K562 (cell line): ENCODE data around the gene NFYC. TPM values are rescaled to one million over a fixed set of nuclear protein-coding genes. Genes with fewer than 3 reads are reported as not detected.

Experiments used
- CGGBP1 ChIP-seq: fragments of 250-450 bp; sonication (Bioruptor Pico); IDR thresholded peaks from 2 replicates; pipeline ENCODE4 v1.9.0; 2021; ENCODE audit warnings: mild to moderate bottlenecking
- CREB3 ChIP-seq: fragments of 450-650 bp; conservative IDR thresholded peaks from 2 replicates; pipeline ENCODE4 v1.6.1; 2016; ENCODE audit warnings: missing genetic modification characterization, low read depth, mild to moderate bottlenecking, missing compliant biosample characterization, moderate library complexity
- FUS ChIP-seq: fragments of 200-400 bp; formaldehyde crosslinking; optimal IDR thresholded peaks from 2 replicates; pipeline ENCODE3; 2017; ENCODE audit warnings: low read depth, low read length
- HINFP ChIP-seq: fragments of 450-650 bp; conservative IDR thresholded peaks from 2 replicates; pipeline ENCODE4 v1.6.1; 2016; ENCODE audit warnings: missing genetic modification characterization, low read depth, mild to moderate bottlenecking, control low read depth, missing compliant biosample characterization
- HSF4 ChIP-seq: fragments of 250-450 bp; sonication (Bioruptor Pico); IDR thresholded peaks from 2 replicates; pipeline ENCODE4 v2.1.2; 2022; ENCODE audit warnings: mild to moderate bottlenecking, moderate library complexity, borderline replicate concordance
- IRF1 ChIP-seq: sonication (generic); formaldehyde crosslinking; IDR thresholded peaks from 2 replicates; pipeline ENCODE4 v1.8.0; 2022; ENCODE audit warnings: missing genetic modification reagents, mild to moderate bottlenecking, borderline replicate concordance
- KHSRP ChIP-seq: fragments of 450-650 bp; IDR thresholded peaks from 2 replicates; pipeline ENCODE4 v1.6.1; 2017
- MAZ ChIP-seq, 2 experiments: fragments of 450-650 bp in 1 of 2; sonication (generic) in 1 of 2; formaldehyde crosslinking; IDR thresholded peaks in 1 of 2; conservative IDR thresholded peaks in 1 of 2; 2 replicates each; pipeline versions ENCODE4 v1.4.0 to v1.5.0; 2020; ENCODE audit warnings: mild to moderate bottlenecking in 1 of 2, missing genetic modification reagents in 1 of 2
- MCM5 ChIP-seq: fragments of 450-650 bp; IDR thresholded peaks from 2 replicates; pipeline ENCODE4 v1.6.1; 2016; ENCODE audit warnings: low read depth
- NBN ChIP-seq: fragments of 450-650 bp; IDR thresholded peaks from 2 replicates; pipeline ENCODE4 v1.6.1; 2016; ENCODE audit warnings: low read depth, mild to moderate bottlenecking
- POLR3G ChIP-seq: IDR thresholded peaks from 2 replicates; pipeline ENCODE4 v1.6.1; 2011; ENCODE audit not compliant: insufficient read length, insufficient replicate concordance; ENCODE audit errors: extremely low read depth
- RBM25 ChIP-seq: fragments of 200-400 bp; formaldehyde crosslinking; IDR thresholded peaks from 2 replicates; pipeline ENCODE4 v1.6.1; 2018; ENCODE audit warnings: low read length, low read depth, moderate library complexity; ENCODE audit not compliant: severe bottlenecking
- SMARCE1 ChIP-seq: fragments of 450-650 bp; IDR thresholded peaks from 2 replicates; pipeline ENCODE4 v1.7.1; 2016; ENCODE audit warnings: mild to moderate bottlenecking
- TGIF2 ChIP-seq: sonication (generic); formaldehyde crosslinking; IDR thresholded peaks from 2 replicates; pipeline ENCODE4 v1.8.1; 2022; ENCODE audit warnings: mild to moderate bottlenecking, missing genetic modification reagents, moderate library complexity
- ZBTB17 ChIP-seq: fragments of 450-650 bp; formaldehyde crosslinking; IDR thresholded peaks from 2 replicates; pipeline ENCODE4 v1.4.0; 2020; ENCODE audit warnings: mild to moderate bottlenecking
- ZBTB5 ChIP-seq: fragments of 450-650 bp; IDR thresholded peaks from 2 replicates; pipeline ENCODE4 v1.6.1; 2017; ENCODE audit warnings: antibody characterized with exemption
- ZNF75A ChIP-seq: fragments of 450-650 bp; formaldehyde crosslinking; IDR thresholded peaks from 2 replicates; pipeline ENCODE4 v1.4.0; 2020; ENCODE audit warnings: mild to moderate bottlenecking
- polyA plus RNA-seq, 8 experiments: library from polyadenylated mRNA; depleted of rRNA in 4 of 8; stranded (reverse) in 5 of 8; unstranded in 3 of 8; fragments of >200 nt; fragmentation: Nextera tagmentation in 2 of 8; fragmentation: Illumina TruSeq in 1 of 8; extraction: Ambion mirVana in 2 of 8; extraction: Trizol in 1 of 8; gene quantifications; 2 replicates each; pipeline versions ENCODE4 v1.2.1 to v1.2.3, GENCODE V29; 2011 to 2014; ENCODE audit warnings: inconsistent platforms in 1 of 8, missing spikeins in 1 of 8
- total RNA-seq, 7 experiments: library from RNA; depleted of rRNA in 6 of 7; stranded (reverse); fragments of >200 nt in 6 of 7; fragmentation: Illumina TruSeq in 2 of 7; extraction: Trizol in 2 of 7; gene quantifications; 2 replicates each; pipeline versions ENCODE4 v1.2.1 to v1.2.3, GENCODE V29; 2011 to 2021; ENCODE audit warnings: low replicate concordance in 1 of 7
- TF ChIP-seq, protein P1 (sequence below): fragments of 450-650 bp; IDR thresholded peaks from 2 replicates; pipeline ENCODE4 v1.6.1; 2016; ENCODE audit warnings: low read depth, mild to moderate bottlenecking, moderate library complexity
- TF ChIP-seq, protein P2 (sequence below): fragments of 250-450 bp; sonication (Bioruptor Pico); IDR thresholded peaks from 2 replicates; pipeline ENCODE4 v1.8.0; 2022; ENCODE audit warnings: inconsistent platforms
- TF ChIP-seq, protein P3 (sequence below): sonication (generic); IDR thresholded peaks from 2 replicates; pipeline ENCODE4 v1.6.1; 2016

The NFYC gene
- total and polyA plus RNA-seq, 9 of the 15 experiments (the other 6 are each of a cell fraction or from before 2014, with no cell fraction given) = 4.8 to 59.8 (median 41.1) TPM

- no peak for TF ChIP-seq ZBTB5
- 0 out of 2 replicates have a peak, but pooled peaks have one; percentile 32 for TF ChIP-seq HINFP (tag)
- no peak for TF ChIP-seq KHSRP
- TF ChIP-seq RBM25 = no peak
- TF ChIP-seq MAZ (CRISPR knock-in tag; conservative IDR thresholded peaks at IDR 0.05 in 1 of 2, IDR thresholded peaks at IDR 0.05 in 1 of 2) = peak; percentile 51 to 69; a peak in 3 of 4 replicates
- 0 out of 2 replicates have a peak, but pooled peaks have one; percentile 34 for TF ChIP-seq CREB3 (tag)
- TF ChIP-seq POLR3G = no peak
- no peak for TF ChIP-seq HSF4 (CRISPR knock-in tag)
- TF ChIP-seq SMARCE1 = no peak
- TF ChIP-seq NBN = no peak
- TF ChIP-seq FUS = no peak
- TF ChIP-seq ZNF75A (CRISPR knock-in tag) = no peak
- no peak for TF ChIP-seq CGGBP1
- TF ChIP-seq TGIF2 = no peak
- TF ChIP-seq IRF1 (CRISPR knock-in tag) = no peak
- TF ChIP-seq, protein P1, sequence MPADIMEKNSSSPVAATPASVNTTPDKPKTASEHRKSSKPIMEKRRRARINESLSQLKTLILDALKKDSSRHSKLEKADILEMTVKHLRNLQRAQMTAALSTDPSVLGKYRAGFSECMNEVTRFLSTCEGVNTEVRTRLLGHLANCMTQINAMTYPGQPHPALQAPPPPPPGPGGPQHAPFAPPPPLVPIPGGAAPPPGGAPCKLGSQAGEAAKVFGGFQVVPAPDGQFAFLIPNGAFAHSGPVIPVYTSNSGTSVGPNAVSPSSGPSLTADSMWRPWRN = no peak
- no peak for TF ChIP-seq ZBTB17 (CRISPR knock-in tag)
- TF ChIP-seq, protein P2, sequence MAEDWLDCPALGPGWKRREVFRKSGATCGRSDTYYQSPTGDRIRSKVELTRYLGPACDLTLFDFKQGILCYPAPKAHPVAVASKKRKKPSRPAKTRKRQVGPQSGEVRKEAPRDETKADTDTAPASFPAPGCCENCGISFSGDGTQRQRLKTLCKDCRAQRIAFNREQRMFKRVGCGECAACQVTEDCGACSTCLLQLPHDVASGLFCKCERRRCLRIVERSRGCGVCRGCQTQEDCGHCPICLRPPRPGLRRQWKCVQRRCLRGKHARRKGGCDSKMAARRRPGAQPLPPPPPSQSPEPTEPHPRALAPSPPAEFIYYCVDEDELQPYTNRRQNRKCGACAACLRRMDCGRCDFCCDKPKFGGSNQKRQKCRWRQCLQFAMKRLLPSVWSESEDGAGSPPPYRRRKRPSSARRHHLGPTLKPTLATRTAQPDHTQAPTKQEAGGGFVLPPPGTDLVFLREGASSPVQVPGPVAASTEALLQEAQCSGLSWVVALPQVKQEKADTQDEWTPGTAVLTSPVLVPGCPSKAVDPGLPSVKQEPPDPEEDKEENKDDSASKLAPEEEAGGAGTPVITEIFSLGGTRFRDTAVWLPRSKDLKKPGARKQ (CRISPR knock-in tag) = no peak
- TF ChIP-seq, protein P3, sequence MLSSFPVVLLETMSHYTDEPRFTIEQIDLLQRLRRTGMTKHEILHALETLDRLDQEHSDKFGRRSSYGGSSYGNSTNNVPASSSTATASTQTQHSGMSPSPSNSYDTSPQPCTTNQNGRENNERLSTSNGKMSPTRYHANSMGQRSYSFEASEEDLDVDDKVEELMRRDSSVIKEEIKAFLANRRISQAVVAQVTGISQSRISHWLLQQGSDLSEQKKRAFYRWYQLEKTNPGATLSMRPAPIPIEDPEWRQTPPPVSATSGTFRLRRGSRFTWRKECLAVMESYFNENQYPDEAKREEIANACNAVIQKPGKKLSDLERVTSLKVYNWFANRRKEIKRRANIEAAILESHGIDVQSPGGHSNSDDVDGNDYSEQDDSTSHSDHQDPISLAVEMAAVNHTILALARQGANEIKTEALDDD = no peak
- no peak for TF ChIP-seq MCM5
These were observed 117.4 kb downstream of the NFYC start (continued) for GRCh38 chr1:40808909-40809308.
